SK-N-SH treated with all-trans-retinoic acid at 6 μM for 48 hours (cell line): ENCODE data around the gene LHCGR.

Experiments
- ATAC-seq: fragments of 200-7000 bp; cut with Tn5 transposase; 3 replicates; pipeline ENCODE4 v1.9.1; 2020; ENCODE audit warnings: mild to moderate bottlenecking, moderate library complexity
- ARNTL ChIP-seq: fragments of 450-650 bp; formaldehyde crosslinking; IDR thresholded peaks from 2 replicates; pipeline ENCODE4 v1.5.0; 2020; ENCODE audit warnings: low read depth, mild to moderate bottlenecking, moderate library complexity, borderline replicate concordance
- BACH2 ChIP-seq: fragments of 250-450 bp; sonication (Bioruptor Pico); IDR thresholded peaks from 2 replicates; pipeline ENCODE4 v1.9.0; 2021; ENCODE audit warnings: mild to moderate bottlenecking, borderline replicate concordance
- CREB5 ChIP-seq: fragments of 250-450 bp; sonication (Bioruptor Pico); IDR thresholded peaks from 2 replicates; pipeline ENCODE4 v1.5.1; 2020; ENCODE audit warnings: low read depth, mild to moderate bottlenecking, moderate library complexity
- CSDC2 ChIP-seq: fragments of 250-450 bp; sonication (Bioruptor Pico); IDR thresholded peaks from 2 replicates; pipeline ENCODE4 v1.5.0; 2020; ENCODE audit warnings: mild to moderate bottlenecking, moderate library complexity
- ESRRG ChIP-seq: fragments of 250-450 bp; sonication (Bioruptor Pico); IDR thresholded peaks from 2 replicates; pipeline ENCODE4 v1.6.1; 2021; ENCODE audit warnings: mild to moderate bottlenecking
- GLIS3 ChIP-seq: fragments of 250-450 bp; sonication (Bioruptor Pico); IDR thresholded peaks from 2 replicates; pipeline ENCODE4 v1.5.0; 2020; ENCODE audit warnings: mild to moderate bottlenecking, moderate library complexity
- ISL1 ChIP-seq: fragments of 250-450 bp; sonication (Bioruptor Pico); IDR thresholded peaks from 2 replicates; pipeline ENCODE4 v2.1.2; 2022; ENCODE audit warnings: mild to moderate bottlenecking, moderate library complexity
- POU6F1 ChIP-seq: fragments of 250-450 bp; sonication (Bioruptor Pico); IDR thresholded peaks from 2 replicates; pipeline ENCODE4 v1.8.0; 2021; ENCODE audit warnings: low read depth, mild to moderate bottlenecking, moderate library complexity, borderline replicate concordance
- PPARA ChIP-seq: fragments of 250-450 bp; sonication (Bioruptor Pico); IDR thresholded peaks from 2 replicates; pipeline ENCODE4 v1.5.0; 2020; ENCODE audit warnings: mild to moderate bottlenecking, borderline replicate concordance
- TCF4 ChIP-seq: fragments of 250-450 bp; sonication (Bioruptor Pico); IDR thresholded peaks from 2 replicates; pipeline ENCODE4 v1.8.0; 2021; ENCODE audit warnings: mild to moderate bottlenecking, moderate library complexity, borderline replicate concordance
- TOX ChIP-seq: fragments of 250-450 bp; sonication (Bioruptor Pico); IDR thresholded peaks from 2 replicates; pipeline ENCODE4 v1.8.0; 2021; ENCODE audit warnings: mild to moderate bottlenecking, moderate library complexity, borderline replicate concordance
- TSHZ2 ChIP-seq: fragments of 250-450 bp; sonication (Bioruptor Pico); IDR thresholded peaks from 2 replicates; pipeline ENCODE4 v1.5.0; 2020; ENCODE audit warnings: mild to moderate bottlenecking, moderate library complexity
- ZC3H10 ChIP-seq: fragments of 250-450 bp; sonication (Bioruptor Pico); IDR thresholded peaks from 2 replicates; pipeline ENCODE4 v1.5.1; 2021; ENCODE audit warnings: mild to moderate bottlenecking, moderate library complexity
- ZFP3 ChIP-seq: fragments of 250-450 bp; sonication (Bioruptor Pico); IDR thresholded peaks from 2 replicates; pipeline ENCODE4 v1.5.0; 2020; ENCODE audit warnings: mild to moderate bottlenecking, moderate library complexity
- ZNF565 ChIP-seq: fragments of 450-650 bp; formaldehyde crosslinking; conservative IDR thresholded peaks from 2 replicates; pipeline ENCODE4 v1.5.0; 2020; ENCODE audit warnings: low read depth, mild to moderate bottlenecking, moderate library complexity
- ZNF70 ChIP-seq: fragments of 450-650 bp; formaldehyde crosslinking; IDR thresholded peaks from 2 replicates; pipeline ENCODE4 v1.5.0; 2020; ENCODE audit warnings: mild to moderate bottlenecking, moderate library complexity
- TF ChIP-seq, protein P1 (sequence below): fragments of 250-450 bp; sonication (Bioruptor Pico); IDR thresholded peaks from 2 replicates; pipeline ENCODE4 v1.5.1; 2021; ENCODE audit warnings: mild to moderate bottlenecking, moderate library complexity

The LHCGR gene

GRCh38 chr2:48755473-48755872 lies at the start of gene LHCGR:
LHCGR (minus strand) TSS chr2:48755724; CDS start chr2:48755671, 53 bp downstream.
- TF ChIP-seq CSDC2 (CRISPR knock-in tag) = no peak
- TF ChIP-seq ZFP3 = no peak
- no peak for TF ChIP-seq PPARA
- TF ChIP-seq POU6F1 = no peak
- TF ChIP-seq ZC3H10 (CRISPR knock-in tag) = no peak
- no peak for TF ChIP-seq TCF4 (CRISPR knock-in tag)
- TF ChIP-seq, all 23 proteins: peak for 0
- no peak for ATAC-seq

DNA sequence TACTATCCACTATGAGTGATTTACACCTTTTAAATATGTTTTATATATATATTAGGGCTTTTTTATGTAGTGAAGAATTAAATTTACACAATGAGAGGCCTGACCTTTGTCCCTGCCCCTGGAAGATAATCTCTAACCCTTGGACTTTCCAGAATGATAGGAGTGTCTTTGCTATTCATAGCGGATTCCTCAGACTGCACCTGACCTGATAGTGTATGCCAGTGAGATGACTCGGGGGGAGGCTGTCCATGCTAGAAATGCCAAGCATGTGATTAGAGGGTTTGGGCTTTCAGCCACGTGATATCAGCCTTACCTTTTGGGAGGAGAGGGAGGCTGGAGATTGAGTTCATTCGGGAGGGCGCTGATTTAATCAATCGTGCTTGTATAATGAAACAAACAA lies 44.1 kb upstream of the LHCGR start:
- TF ChIP-seq ESRRG (CRISPR knock-in tag) (no peak), TSHZ2 (CRISPR knock-in tag) (no peak), ZNF565 (CRISPR knock-in tag) (no peak), CREB5 (CRISPR knock-in tag) (no peak)
- TF ChIP-seq, protein P1, sequence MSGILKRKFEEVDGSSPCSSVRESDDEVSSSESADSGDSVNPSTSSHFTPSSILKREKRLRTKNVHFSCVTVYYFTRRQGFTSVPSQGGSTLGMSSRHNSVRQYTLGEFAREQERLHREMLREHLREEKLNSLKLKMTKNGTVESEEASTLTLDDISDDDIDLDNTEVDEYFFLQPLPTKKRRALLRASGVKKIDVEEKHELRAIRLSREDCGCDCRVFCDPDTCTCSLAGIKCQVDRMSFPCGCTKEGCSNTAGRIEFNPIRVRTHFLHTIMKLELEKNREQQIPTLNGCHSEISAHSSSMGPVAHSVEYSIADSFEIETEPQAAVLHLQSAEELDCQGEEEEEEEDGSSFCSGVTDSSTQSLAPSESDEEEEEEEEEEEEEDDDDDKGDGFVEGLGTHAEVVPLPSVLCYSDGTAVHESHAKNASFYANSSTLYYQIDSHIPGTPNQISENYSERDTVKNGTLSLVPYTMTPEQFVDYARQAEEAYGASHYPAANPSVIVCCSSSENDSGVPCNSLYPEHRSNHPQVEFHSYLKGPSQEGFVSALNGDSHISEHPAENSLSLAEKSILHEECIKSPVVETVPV (CRISPR knock-in tag) = no peak
- no peak for ATAC-seq

DNA sequence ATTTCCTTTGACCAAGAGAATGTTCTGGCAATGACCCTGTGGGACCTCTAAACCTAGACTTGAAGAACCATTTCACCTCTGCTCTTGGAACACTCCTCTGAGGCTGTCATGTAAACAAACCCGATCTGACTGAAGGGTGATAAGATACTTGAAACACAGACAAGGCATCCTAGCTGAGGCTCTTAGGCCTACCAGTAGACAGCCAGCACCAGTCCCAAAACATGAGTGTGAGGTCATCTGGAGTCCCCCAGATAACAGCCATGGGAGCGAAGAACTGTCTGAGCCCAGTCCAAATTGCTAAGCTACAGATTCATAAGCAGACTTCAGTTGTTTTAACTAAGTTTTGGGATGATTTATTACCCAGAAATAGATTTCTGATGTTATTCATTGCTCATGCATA lies 39.5 kb upstream of the LHCGR start:
- no peak for TF ChIP-seq ESRRG (CRISPR knock-in tag)
- TF ChIP-seq POU6F1 = no peak
- TF ChIP-seq GLIS3 = no peak
- no peak for TF ChIP-seq ZNF70
- no peak for TF ChIP-seq ZC3H10 (CRISPR knock-in tag)
- no peak for TF ChIP-seq TOX (CRISPR knock-in tag)
- no peak for TF ChIP-seq ARNTL (CRISPR knock-in tag)
- TF ChIP-seq ZNF565 (CRISPR knock-in tag) = no peak
- no peak; the same call in 1 of the 2 replicates for TF ChIP-seq ISL1
- no peak for TF ChIP-seq TSHZ2 (CRISPR knock-in tag)
- no peak for TF ChIP-seq CSDC2 (CRISPR knock-in tag)
- no peak for TF ChIP-seq CREB5 (CRISPR knock-in tag)
- TF ChIP-seq BACH2 = no peak
- TF ChIP-seq PPARA = no peak
- TF ChIP-seq, all 23 proteins: peak for 0
- no peak for ATAC-seq
